GM23338 (cell line): ENCODE measurements around the gene LONRF2. TPM values are rescaled to one million over a fixed set of nuclear protein-coding genes. Genes with fewer than 3 reads are reported as not detected.

Experiments
- ATAC-seq: fragments of 200-7000 bp; cut with Tn5 transposase; 3 replicates; pipeline ENCODE4 v1.9.1; 2020
- DNase-seq: peaks from one replicate; pipeline ENCODE4 v3.0.0-alpha.2; 2015; ENCODE audit warnings: low spot score
- H2AFZ ChIP-seq: fragments of 200-600 bp; sonication (generic); 2 replicates; pipeline ENCODE4 v1.8.0; 2016; ENCODE audit warnings: antibody characterized with exemption, mild to moderate bottlenecking, moderate library complexity
- H3F3A ChIP-seq: fragments of 200-600 bp; sonication (generic); replicated peaks from 2 replicates; pipeline ENCODE4 v1.8.0; 2017; ENCODE audit warnings: antibody characterized with exemption, mixed run types, low read depth
- H3K27ac ChIP-seq: fragments of 200-600 bp; sonication (generic); 2 replicates; pipeline ENCODE4 v1.6.1; 2016; ENCODE audit warnings: low read depth
- H3K27me3 ChIP-seq: fragments of 200-600 bp; sonication (generic); 2 replicates; pipeline ENCODE4 v1.8.0; 2016; ENCODE audit warnings: mild to moderate bottlenecking, mixed run types, moderate library complexity; ENCODE audit not compliant: insufficient read depth
- H3K36me3 ChIP-seq: fragments of 200-600 bp; sonication (generic); 2 replicates; pipeline ENCODE4 v1.8.0; 2016; ENCODE audit warnings: mild to moderate bottlenecking; ENCODE audit not compliant: insufficient read depth
- H3K4me1 ChIP-seq: fragments of 200-600 bp; sonication (generic); 2 replicates; pipeline ENCODE4 v1.8.0; 2016; ENCODE audit warnings: mild to moderate bottlenecking, moderate library complexity; ENCODE audit not compliant: insufficient read depth
- H3K4me2 ChIP-seq: fragments of 200-600 bp; sonication (generic); 2 replicates; pipeline ENCODE4 v1.7.1; 2017; ENCODE audit warnings: mixed run types
- H3K4me3 ChIP-seq: fragments of 200-600 bp; sonication (generic); 2 replicates; pipeline ENCODE4 v1.6.1; 2016; ENCODE audit warnings: mixed run types
- H3K79me2 ChIP-seq: fragments of 200-600 bp; sonication (generic); replicated peaks from 2 replicates; pipeline ENCODE4 v1.8.0; 2017; ENCODE audit warnings: mild to moderate bottlenecking; ENCODE audit not compliant: insufficient read depth
- H3K9me2 ChIP-seq: fragments of 200-600 bp; sonication (generic); 2 replicates; pipeline ENCODE4 v1.8.0; 2017; ENCODE audit not compliant: insufficient read depth
- H4K20me1 ChIP-seq: fragments of 200-600 bp; sonication (generic); replicated peaks from 2 replicates; pipeline ENCODE4 v1.8.0; 2017; ENCODE audit warnings: mild to moderate bottlenecking; ENCODE audit not compliant: insufficient read depth
- H3K27ac Mint-ChIP-seq: 2 replicates; pipeline ENCODE4 v1.8.0; 2020; ENCODE audit warnings: inconsistent platforms, mild to moderate bottlenecking, moderate library complexity, mixed read lengths
- H3K27me3 Mint-ChIP-seq: 3 replicates; pipeline ENCODE4 v1.8.0; 2022; ENCODE audit warnings: low read depth, mild to moderate bottlenecking, moderate library complexity, mixed read lengths, inconsistent platforms; ENCODE audit not compliant: insufficient read depth, poor library complexity
- H3K36me3 Mint-ChIP-seq: 3 replicates; pipeline ENCODE4 v1.8.0; 2021; ENCODE audit warnings: low read depth, mild to moderate bottlenecking, inconsistent platforms, moderate library complexity, mixed read lengths
- H3K4me1 Mint-ChIP-seq: 3 replicates; pipeline ENCODE4 v1.8.0; 2020; ENCODE audit warnings: mild to moderate bottlenecking, inconsistent platforms, mixed read lengths
- H3K4me3 Mint-ChIP-seq: 3 replicates; pipeline ENCODE4 v1.8.0; 2021; ENCODE audit warnings: moderate library complexity, mild to moderate bottlenecking, inconsistent platforms, mixed read lengths
- H3K9me3 Mint-ChIP-seq: 3 replicates; pipeline ENCODE4 v1.8.0; 2020; ENCODE audit warnings: moderate library complexity, mild to moderate bottlenecking, inconsistent platforms, mixed read lengths
- CTCF ChIP-seq, 2 experiments: fragments of 200-600 bp in 1 of 2; sonication (generic) in 1 of 2; conservative IDR thresholded peaks; 2 replicates each; pipeline versions ENCODE4 v1.5.1 to v1.6.1; 2016 to 2017; ENCODE audit warnings: antibody characterized with exemption in 2 of 2, low read depth in 2 of 2, mild to moderate bottlenecking in 2 of 2, moderate library complexity in 1 of 2
- ETS1 ChIP-seq: IDR thresholded peaks from 2 replicates; pipeline ENCODE4 v1.6.1; 2016; ENCODE audit warnings: antibody characterized with exemption
- EZH2 ChIP-seq: fragments of 200-600 bp; sonication (generic); IDR thresholded peaks from one replicate; pipeline ENCODE4 v1.8.0; 2017; ENCODE audit warnings: antibody characterized with exemption, mild to moderate bottlenecking, low read depth; ENCODE audit not compliant: unreplicated experiment
- EZH2phosphoT487 ChIP-seq: fragments of 200-600 bp; sonication (generic); IDR thresholded peaks from one replicate; pipeline ENCODE4 v1.8.1; 2018; ENCODE audit warnings: antibody characterized with exemption; ENCODE audit not compliant: unreplicated experiment
- JUNB ChIP-seq: IDR thresholded peaks from one replicate; pipeline ENCODE4 v1.6.1; 2016; ENCODE audit warnings: antibody characterized with exemption; ENCODE audit not compliant: unreplicated experiment
- NANOG ChIP-seq: IDR thresholded peaks from 2 replicates; pipeline ENCODE4 v1.6.1; 2016; ENCODE audit warnings: antibody characterized with exemption, borderline replicate concordance
- POLR2AphosphoS5 ChIP-seq: IDR thresholded peaks from 2 replicates; pipeline ENCODE4 v1.6.1; 2016; ENCODE audit warnings: antibody characterized with exemption, low read depth
- STAT1 ChIP-seq: IDR thresholded peaks from one replicate; pipeline ENCODE4 v1.6.1; 2016; ENCODE audit warnings: antibody characterized with exemption; ENCODE audit not compliant: unreplicated experiment
- ZNF114 ChIP-seq: fragments of 250-450 bp; sonication (Bioruptor Pico); IDR thresholded peaks from 2 replicates; pipeline ENCODE4 v1.5.0; 2020; ENCODE audit warnings: mild to moderate bottlenecking, moderate library complexity
- ZNF331 ChIP-seq: fragments of 250-450 bp; sonication (Bioruptor Pico); IDR thresholded peaks from 2 replicates; pipeline ENCODE4 v1.5.0; 2020; ENCODE audit warnings: low read depth, mild to moderate bottlenecking, moderate library complexity
- ZNF462 ChIP-seq: fragments of 250-450 bp; sonication (Bioruptor Pico); IDR thresholded peaks from 2 replicates; pipeline ENCODE4 v1.5.0; 2020; ENCODE audit warnings: mild to moderate bottlenecking, moderate library complexity
- polyA plus RNA-seq: library from polyadenylated mRNA; unstranded; fragments of >200 nt; fragmentation: Nextera tagmentation; extraction: Ambion mirVana; gene quantifications from 2 replicates; pipeline ENCODE4 v1.2.1, GENCODE V29; 2016
- total RNA-seq: library from RNA; depleted of rRNA; stranded (reverse); fragments of >200 nt; shearing (Covaris generic); gene quantifications from 2 replicates; pipeline ENCODE4 v1.2.3, GENCODE V29; 2014

Gene LONRF2
- total and polyA plus RNA-seq, 2 experiments from 2014 or later = 0.05 to 0.24 TPM

GRCh38 chr2:100236166-100236565 lies 86.1 kb downstream of the LONRF2 start:
- H3K27ac ChIP-seq = no peak overlapping the region
- DNase-seq = no peak
- no peak overlapping the region for H3K4me3 ChIP-seq
- Mint-ChIP-seq H3K36me3 (no peaks in the 10 kb centered on the region), H3K9me3 (no peaks in the 10 kb centered on the region), H3K27ac (no peak overlapping the region), H3K4me3 (no peak overlapping the region), H3K27me3 (peaks cover 10% of the 10 kb centered on the region), H3K4me1 (peaks cover 43% of the 10 kb centered on the region)
- H3K4me2 ChIP-seq = no peak overlapping the region
- peaks cover 4% of the 10 kb centered on the region; the same call in 1 of the 2 replicates for H3K9me2 ChIP-seq
- ATAC-seq = no peak
- H2AFZ ChIP-seq = no peak overlapping the region
- peaks cover 6% of the 10 kb centered on the region; the same call in 1 of the 2 replicates for H3K4me1 ChIP-seq
- TF ChIP-seq JUNB = no peak
- TF ChIP-seq EZH2 = no peak
- no peak for TF ChIP-seq ZNF331 (CRISPR knock-in tag)
- TF ChIP-seq ZNF114 (CRISPR knock-in tag) = no peak
- TF ChIP-seq POLR2AphosphoS5 = no peak
- no peak for TF ChIP-seq ETS1
- TF ChIP-seq NANOG = no peak
- TF ChIP-seq CTCF (conservative IDR thresholded peaks at IDR 0.05; ENCODE audit: low read depth in 2 of 2) = no peak
- no peaks in the 10 kb centered on the region for H3K27me3 ChIP-seq
- no peaks in the 10 kb centered on the region for H3F3A ChIP-seq
- no peaks in the 10 kb centered on the region for H3K79me2 ChIP-seq
- H4K20me1 ChIP-seq = no peaks in the 10 kb centered on the region
- no peaks in the 10 kb centered on the region for H3K36me3 ChIP-seq

- Mint-ChIP-seq H3K9me3 (no peaks in the 10 kb centered on the region; the same call in 2 of the 3 replicates), H3K27ac (no peak overlapping the region), H3K4me1 (peaks cover 41% of the 10 kb centered on the region), H3K27me3 (peaks cover 10% of the 10 kb centered on the region), H3K4me3 (no peak overlapping the region), H3K36me3 (no peaks in the 10 kb centered on the region)
- Histone ChIP-seq H3F3A (no peaks in the 10 kb centered on the region), H2AFZ (peak overlapping the region; percentile 76; the same call in 1 of the 2 replicates), H3K4me1 (peaks cover 6% of the 10 kb centered on the region; the same call in 1 of the 2 replicates), H3K27ac (no peak overlapping the region), H3K4me3 (no peak overlapping the region), H3K27me3 (no peaks in the 10 kb centered on the region), H4K20me1 (no peaks in the 10 kb centered on the region), H3K79me2 (no peaks in the 10 kb centered on the region), H3K36me3 (no peaks in the 10 kb centered on the region), H3K4me2 (no peak overlapping the region), H3K9me2 (peaks cover 7% of the 10 kb centered on the region; the same call in 1 of the 2 replicates)
- ATAC-seq (no peak), DNase-seq (no peak)
- TF ChIP-seq STAT1 = no peak
- TF ChIP-seq JUNB = no peak
- no peak for TF ChIP-seq CTCF (conservative IDR thresholded peaks at IDR 0.05; ENCODE audit: low read depth in 2 of 2)
- no peak for TF ChIP-seq EZH2
- no peak for TF ChIP-seq NANOG
- TF ChIP-seq EZH2phosphoT487 = no peak
- TF ChIP-seq ZNF462 (CRISPR knock-in tag) = no peak
These were observed 86.7 kb downstream of the LONRF2 start for GRCh38 chr2:100235581-100235980.
